ENCODE data around the gene LUZP4.
"Not testable (repeated sequence)": the region's sequence is repeated elsewhere in the genome, so short reads cannot be mapped to it uniquely, and the experiment has no call there.

Gene LUZP4

GRCh38 chrX:115341421-115341820, 51.9 kb downstream of the LUZP4 start:
- no peaks in the 10 kb centered on the region for H3K9me3 ChIP-seq (ENCODE audit: insufficient read depth, low read depth, low read length)
- H3K36me3 ChIP-seq (ENCODE audit: control insufficient read depth in 1 of 2, insufficient read depth in 2 of 2, low read length in 2 of 2): no peaks in the 10 kb centered on the region
- H3K79me2 ChIP-seq (ENCODE audit: control insufficient read depth, insufficient read depth, low read length, poor library complexity): no peaks in the 10 kb centered on the region
- no peak overlapping the region for H3K4ac ChIP-seq (ENCODE audit: low read depth, low read length)
- peaks cover 0 to 6% of the 10 kb centered on the region in 2 experiments for H3K4me1 ChIP-seq (ENCODE audit: control insufficient read depth in 1 of 2, insufficient read depth in 2 of 2, low read length in 2 of 2)
- no peak overlapping the region for H3K4me2 ChIP-seq (ENCODE audit: low read length)
- H2AK5ac ChIP-seq (ENCODE audit: low read length): no peak overlapping the region
- no peak for DNase-seq
- H4K12ac ChIP-seq (ENCODE audit: low read depth, low read length): no peak overlapping the region
- no peak overlapping the region for H3K14ac ChIP-seq (ENCODE audit: low read length)
- H2BK5ac ChIP-seq (ENCODE audit: low read depth, low read length, poor library complexity): no peak overlapping the region
- H3K27ac ChIP-seq (ENCODE audit: low read depth, low read length): no peak overlapping the region
- H4K8ac ChIP-seq (ENCODE audit: low read depth, low read length): no peak overlapping the region
- no peak overlapping the region for H2BK120ac ChIP-seq (ENCODE audit: insufficient read depth, low read length, poor library complexity)
- no peak overlapping the region for H3K4me3 ChIP-seq (ENCODE audit: low read depth, low read length)
- H4K91ac ChIP-seq (ENCODE audit: low read depth, low read length): no peak overlapping the region
- H3K27me3 ChIP-seq (ENCODE audit: insufficient read depth, low read length): no peaks in the 10 kb centered on the region
- peaks cover 3% of the 10 kb centered on the region for H3K79me1 ChIP-seq (ENCODE audit: low read length)
- H2AFZ ChIP-seq (ENCODE audit: insufficient read depth, low read length, poor library complexity): no peak overlapping the region
- H2BK12ac ChIP-seq (ENCODE audit: low read length): no peak overlapping the region
- no peak overlapping the region for H3K18ac ChIP-seq (ENCODE audit: low read length)
- WGBS (ENCODE audit: extremely low coverage, insufficient coverage, insufficient read length): no CpG with 5 or more reads among the region's 1 CpG
- no peak overlapping the region for H3K23ac ChIP-seq (ENCODE audit: low read length)
- no peak overlapping the region for H3K9ac ChIP-seq (ENCODE audit: low read length)

GRCh38 chrX:115344885-115345614, 55.5 kb downstream of the LUZP4 start:
- H3K9me3 ChIP-seq (ENCODE audit: insufficient read depth, low read depth, low read length): no peaks in the 10 kb centered on the region
- H3K4me1 ChIP-seq (ENCODE audit: control insufficient read depth in 1 of 2, insufficient read depth in 2 of 2, low read length in 2 of 2): peaks cover 0 to 6% of the 10 kb centered on the region in 2 experiments
- no peak overlapping the region for H3K23ac ChIP-seq (ENCODE audit: low read length)
- WGBS (ENCODE audit: extremely low coverage, insufficient coverage, insufficient read length): no CpG with 5 or more reads among the region's 3 CpGs
- H4K8ac ChIP-seq (ENCODE audit: low read depth, low read length): no peak overlapping the region
- H3K4me2 ChIP-seq (ENCODE audit: low read length): no peak overlapping the region
- no peak overlapping the region for H4K91ac ChIP-seq (ENCODE audit: low read depth, low read length)
- no peak overlapping the region for H3K18ac ChIP-seq (ENCODE audit: low read length)
- no peak overlapping the region for H2BK5ac ChIP-seq (ENCODE audit: low read depth, low read length, poor library complexity)
- H3K27me3 ChIP-seq (ENCODE audit: insufficient read depth, low read length): no peaks in the 10 kb centered on the region
- no peak overlapping the region for H2BK12ac ChIP-seq (ENCODE audit: low read length)
- H3K79me2 ChIP-seq (ENCODE audit: control insufficient read depth, insufficient read depth, low read length, poor library complexity): no peaks in the 10 kb centered on the region
- DNase-seq: peak; percentile 75 to 78
- H2AK5ac ChIP-seq (ENCODE audit: low read length): no peak overlapping the region
- peak overlapping the region; percentile 87 for H3K27ac ChIP-seq (ENCODE audit: low read depth, low read length)
- no peaks in the 10 kb centered on the region for H3K36me3 ChIP-seq (ENCODE audit: control insufficient read depth in 1 of 2, insufficient read depth in 2 of 2, low read length in 2 of 2)
- no peak overlapping the region for H2AFZ ChIP-seq (ENCODE audit: insufficient read depth, low read length, poor library complexity)
- no peak overlapping the region for H3K9ac ChIP-seq (ENCODE audit: low read length)
- no peak overlapping the region for H3K14ac ChIP-seq (ENCODE audit: low read length)
- H2BK120ac ChIP-seq (ENCODE audit: insufficient read depth, low read length, poor library complexity): no peak overlapping the region
- peaks cover 3% of the 10 kb centered on the region for H3K79me1 ChIP-seq (ENCODE audit: low read length)
- H4K12ac ChIP-seq (ENCODE audit: low read depth, low read length): no peak overlapping the region
- H3K4ac ChIP-seq (ENCODE audit: low read depth, low read length): no peak overlapping the region
- no peak overlapping the region for H3K4me3 ChIP-seq (ENCODE audit: low read depth, low read length)

- Histone ChIP-seq H3K4me1 (ENCODE audit: control insufficient read depth in 1 of 2, insufficient read depth in 2 of 2, low read length in 2 of 2) (peaks cover 0 to 6% of the 10 kb centered on the region in 2 experiments), H3K27ac (ENCODE audit: low read depth, low read length) (peak overlapping the region; percentile 87), H4K91ac (ENCODE audit: low read depth, low read length) (no peak overlapping the region), H4K8ac (ENCODE audit: low read depth, low read length) (no peak overlapping the region), H4K12ac (ENCODE audit: low read depth, low read length) (no peak overlapping the region), H2BK12ac (ENCODE audit: low read length) (no peak overlapping the region), H2AFZ (ENCODE audit: insufficient read depth, low read length, poor library complexity) (no peak overlapping the region), H2AK5ac (ENCODE audit: low read length) (no peak overlapping the region), H3K18ac (ENCODE audit: low read length) (no peak overlapping the region), H2BK5ac (ENCODE audit: low read depth, low read length, poor library complexity) (no peak overlapping the region), H3K14ac (ENCODE audit: low read length) (no peak overlapping the region), H3K36me3 (ENCODE audit: control insufficient read depth in 1 of 2, insufficient read depth in 2 of 2, low read length in 2 of 2) (no peaks in the 10 kb centered on the region), H3K79me2 (ENCODE audit: control insufficient read depth, insufficient read depth, low read length, poor library complexity) (no peaks in the 10 kb centered on the region), H3K4ac (ENCODE audit: low read depth, low read length) (no peak overlapping the region), H3K79me1 (ENCODE audit: low read length) (peaks cover 3% of the 10 kb centered on the region), H3K27me3 (ENCODE audit: insufficient read depth, low read length) (no peaks in the 10 kb centered on the region), H3K4me3 (ENCODE audit: low read depth, low read length) (no peak overlapping the region), H3K9ac (ENCODE audit: low read length) (no peak overlapping the region), H2BK120ac (ENCODE audit: insufficient read depth, low read length, poor library complexity) (no peak overlapping the region), H3K9me3 (ENCODE audit: insufficient read depth, low read depth, low read length) (no peaks in the 10 kb centered on the region), H3K23ac (ENCODE audit: low read length) (no peak overlapping the region), H3K4me2 (ENCODE audit: low read length) (peak overlapping the region; percentile 36)
- WGBS (ENCODE audit: extremely low coverage, insufficient coverage, insufficient read length): no CpG with 5 or more reads among the region's 3 CpGs
- peak in 1 of 2 donors; percentile 33 for DNase-seq
Observed at GRCh38 chrX:115345615-115346014, 56.1 kb downstream of the LUZP4 start.

GRCh38 chrX:115346738-115347137, 57.2 kb downstream of the LUZP4 start:
- H4K91ac ChIP-seq (ENCODE audit: low read depth, low read length); H3K4me3 ChIP-seq (ENCODE audit: low read depth, low read length); H2BK120ac ChIP-seq (ENCODE audit: insufficient read depth, low read length, poor library complexity); H3K9me3 ChIP-seq (ENCODE audit: insufficient read depth, low read depth, low read length); H2AK5ac ChIP-seq (ENCODE audit: low read length); H3K23ac ChIP-seq (ENCODE audit: low read length); H3K14ac ChIP-seq (ENCODE audit: low read length); H2BK12ac ChIP-seq (ENCODE audit: low read length); H2BK5ac ChIP-seq (ENCODE audit: low read depth, low read length, poor library complexity); H4K8ac ChIP-seq (ENCODE audit: low read depth, low read length); H3K4ac ChIP-seq (ENCODE audit: low read depth, low read length); H3K79me2 ChIP-seq (ENCODE audit: control insufficient read depth, insufficient read depth, low read length, poor library complexity); H3K79me1 ChIP-seq (ENCODE audit: low read length); H3K27ac ChIP-seq (ENCODE audit: low read depth, low read length); H3K27me3 ChIP-seq (ENCODE audit: insufficient read depth, low read length); H3K9ac ChIP-seq (ENCODE audit: low read length); H3K4me1 ChIP-seq (ENCODE audit: control insufficient read depth in 1 of 2, insufficient read depth in 2 of 2, low read length in 2 of 2); H2AFZ ChIP-seq (ENCODE audit: insufficient read depth, low read length, poor library complexity); H4K12ac ChIP-seq (ENCODE audit: low read depth, low read length); DNase-seq; H3K4me2 ChIP-seq (ENCODE audit: low read length); H3K18ac ChIP-seq (ENCODE audit: low read length); H3K36me3 ChIP-seq (ENCODE audit: control insufficient read depth in 1 of 2, insufficient read depth in 2 of 2, low read length in 2 of 2): not testable (repeated sequence)
- no CpG with 5 or more reads among the region's 14 CpGs for WGBS (ENCODE audit: extremely low coverage, insufficient coverage, insufficient read length)
